BE2C (cell line): Measurements from ENCODE around the gene MCL1.

Source experiments
- DNase-seq: peaks from one replicate; pipeline ENCODE4 v3.0.0-alpha.2; 2020
- H3K27me3 ChIP-seq: fragments of 250-450 bp; sonication (Bioruptor Pico); 2 replicates; pipeline ENCODE4 v1.5.1; 2020; ENCODE audit warnings: mild to moderate bottlenecking
- H3K36me3 ChIP-seq: fragments of 250-450 bp; sonication (Bioruptor Pico); 2 replicates; pipeline ENCODE4 v1.5.1; 2020; ENCODE audit warnings: mild to moderate bottlenecking
- H3K4me1 ChIP-seq: fragments of 250-450 bp; sonication (Bioruptor Pico); 2 replicates; pipeline ENCODE4 v1.5.1; 2020
- H3K4me3 ChIP-seq: 2 replicates; pipeline ENCODE4 v1.5.1; 2011; ENCODE audit warnings: low read depth, low read length
- H3K9me3 ChIP-seq: fragments of 250-450 bp; sonication (Bioruptor Pico); 2 replicates; pipeline ENCODE4 v1.5.1; 2020
- CTCF ChIP-seq: IDR thresholded peaks from 2 replicates; pipeline ENCODE4 v1.5.1; 2012; ENCODE audit warnings: mild to moderate bottlenecking, low read depth, low read length

Gene MCL1

GRCh38 chr1:150532860-150533259 lies 46.5 kb downstream of the MCL1 start:
- Histone ChIP-seq H3K4me3 (no peak overlapping the region), H3K27me3 (no peaks in the 10 kb centered on the region), H3K36me3 (no peaks in the 10 kb centered on the region), H3K4me1 (no peaks in the 10 kb centered on the region), H3K9me3 (no peaks in the 10 kb centered on the region)
- TF ChIP-seq CTCF = no peak
- no peak for DNase-seq

GRCh38 chr1:150530491-150531159 lies 48.8 kb downstream of the MCL1 start:
- TF ChIP-seq CTCF = no peak
- no peak overlapping the region for H3K4me3 ChIP-seq
- no peaks in the 10 kb centered on the region for H3K4me1 ChIP-seq
- no peaks in the 10 kb centered on the region for H3K27me3 ChIP-seq
- no peaks in the 10 kb centered on the region for H3K36me3 ChIP-seq
- H3K9me3 ChIP-seq = no peaks in the 10 kb centered on the region
- DNase-seq = no peak

GRCh38 chr1:150529017-150529416 lies 50.4 kb downstream of the MCL1 start:
- H3K36me3 ChIP-seq = no peaks in the 10 kb centered on the region
- H3K9me3 ChIP-seq = no peaks in the 10 kb centered on the region
- no peak for TF ChIP-seq CTCF
- no peaks in the 10 kb centered on the region for H3K27me3 ChIP-seq
- no peaks in the 10 kb centered on the region for H3K4me1 ChIP-seq
- DNase-seq = no peak
- no peak overlapping the region for H3K4me3 ChIP-seq

DNA sequence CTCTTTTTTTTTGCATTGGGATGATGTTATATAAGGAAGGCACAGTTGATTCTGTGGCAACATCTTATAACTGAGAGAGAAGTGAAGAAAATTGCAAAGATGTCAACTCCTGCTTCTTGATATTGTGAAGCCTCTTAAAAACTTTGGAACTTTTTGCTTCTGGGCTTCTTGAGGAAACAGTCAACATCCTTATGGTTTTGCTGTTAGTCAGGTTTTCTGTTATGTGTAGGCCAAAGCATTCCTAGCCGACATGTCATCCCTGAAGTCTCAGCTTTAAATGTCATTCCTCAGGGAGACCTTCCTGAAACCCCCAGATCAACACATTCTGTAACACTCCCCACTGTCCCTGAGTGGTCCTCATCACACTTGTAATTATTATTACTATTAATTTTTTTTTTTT lies 51.2 kb downstream of the MCL1 start:
- Histone ChIP-seq H3K27me3 (no peaks in the 10 kb centered on the region), H3K9me3 (no peaks in the 10 kb centered on the region), H3K4me3 (no peak overlapping the region), H3K36me3 (no peaks in the 10 kb centered on the region), H3K4me1 (no peaks in the 10 kb centered on the region)
- no peak for TF ChIP-seq CTCF
- no peak for DNase-seq

- Histone ChIP-seq H3K27me3 (no peaks in the 10 kb centered on the region), H3K36me3 (no peaks in the 10 kb centered on the region), H3K4me1 (no peaks in the 10 kb centered on the region), H3K4me3 (no peak overlapping the region), H3K9me3 (no peaks in the 10 kb centered on the region)
- DNase-seq = no peak
- TF ChIP-seq CTCF = no peak
Observed at GRCh38 chr1:150525348-150525747, 54.1 kb downstream of the MCL1 start.
